GM12878 (cell line): Measurements from ENCODE around the gene CTNNA1. TPM values are rescaled to one million over a fixed set of nuclear protein-coding genes. Genes with fewer than 3 reads are reported as not detected.
A peak's percentile ranks its signal among the peaks of the same experiment; 100 is the strongest.

Source experiments
- ATAC-seq: fragments of 200-7000 bp; cut with Tn5 transposase; 3 replicates; pipeline ENCODE4 v1.9.1; 2020; ENCODE audit warnings: mild to moderate bottlenecking, moderate library complexity
- BruUV-seq: library from RNA; stranded (reverse); fragments of 400-500 nt; replicated peaks from 2 replicates; lab custom pipeline; 2021; lab: Mats Ljungman, UMichigan
- CTCF ChIA-PET: fragments of 300-600 bp; sonication (Branson Sonifier 250); formaldehyde crosslinking; extraction: SDS; loops from one replicate; lab custom pipeline; 2021; ENCODE audit warnings: inconsistent platforms; lab: Yijun Ruan, JAX
- POLR2A ChIA-PET: fragments of 350-600 bp; formaldehyde crosslinking; extraction: SDS; loops from one replicate; lab custom pipeline; 2021; ENCODE audit warnings: inconsistent platforms; lab: Charles Lee
- RAD21 ChIA-PET: fragments of 300-600 bp; sonication (Branson Sonifier 250); formaldehyde crosslinking; loops from one replicate; lab custom pipeline; 2023; ENCODE audit warnings: antibody characterized with exemption; ENCODE audit not compliant: unreplicated experiment; lab: Charles Lee
- SMC1A ChIA-PET: fragments of 300-600 bp; sonication (Branson Sonifier 250); formaldehyde crosslinking; loops from one replicate; lab custom pipeline; 2023; ENCODE audit not compliant: unreplicated experiment, uncharacterized antibody; lab: Charles Lee
- DNase-seq: peaks from one replicate; pipeline ENCODE4 v3.0.0-alpha.2; 2011; ENCODE audit warnings: low read depth, low spot score
- FAIRE-seq: peaks from 3 replicates; lab custom pipeline; 2011; peaks lifted over from hg19 to GRCh38; lab: Jason Lieb, UNC
- H2AFZ ChIP-seq: 2 replicates; pipeline ENCODE4 v1.6.0; 2011; ENCODE audit warnings: low read depth, low read length, control low read depth; ENCODE audit not compliant: control insufficient read depth
- H3K27ac ChIP-seq: 2 replicates; pipeline ENCODE4 v1.5.1; 2011; ENCODE audit warnings: control low read depth; ENCODE audit not compliant: control insufficient read depth, insufficient read depth
- H3K27me3 ChIP-seq, 2 experiments: replicated peaks in 1 of 2; 2 replicates each; pipeline versions ENCODE4 v1.6.0 to v1.6.1; 2011; ENCODE audit warnings: low read length in 1 of 2; ENCODE audit not compliant: control insufficient read depth in 2 of 2, insufficient read depth in 2 of 2
- H3K36me3 ChIP-seq, 2 experiments: 2 replicates each; pipeline ENCODE4 v1.5.1; 2011; ENCODE audit warnings: low read length in 1 of 2; ENCODE audit not compliant: control insufficient read depth in 2 of 2, insufficient read depth in 2 of 2
- H3K4me1 ChIP-seq: 2 replicates; pipeline ENCODE4 v1.6.1; 2011; ENCODE audit warnings: mild to moderate bottlenecking, low read length, moderate library complexity, mixed read lengths; ENCODE audit not compliant: control insufficient read depth, insufficient read depth
- H3K4me2 ChIP-seq: 2 replicates; pipeline ENCODE4 v1.6.0; 2011; ENCODE audit warnings: control low read depth; ENCODE audit not compliant: control insufficient read depth, insufficient read depth
- H3K4me3 ChIP-seq: fragments of 200-600 bp; sonication (generic); 2 replicates; pipeline ENCODE4 v1.5.1; 2016
- H3K79me2 ChIP-seq: 2 replicates; pipeline ENCODE4 v1.6.0; 2011; ENCODE audit warnings: low read length; ENCODE audit not compliant: control insufficient read depth, insufficient read depth
- H3K9ac ChIP-seq: 2 replicates; pipeline ENCODE4 v1.8.0; 2011; ENCODE audit warnings: low read length, control low read depth, mixed read lengths; ENCODE audit not compliant: control insufficient read depth, insufficient read depth
- H3K9me3 ChIP-seq: replicated peaks from 3 replicates; pipeline ENCODE4 v1.5.1; 2011; ENCODE audit warnings: mild to moderate bottlenecking, low read length; ENCODE audit not compliant: control insufficient read depth, insufficient read depth
- H4K20me1 ChIP-seq: 2 replicates; pipeline ENCODE4 v1.6.0; 2011; ENCODE audit not compliant: control insufficient read depth, insufficient read depth
- FOXK2 ChIP-seq: fragments of 450-650 bp; IDR thresholded peaks from 2 replicates; pipeline ENCODE4 v1.6.1; 2017; ENCODE audit warnings: mild to moderate bottlenecking, moderate library complexity
- RBBP5 ChIP-seq: fragments of 200-600 bp; sonication (generic); conservative IDR thresholded peaks from 2 replicates; pipeline ENCODE4 v1.6.1; 2016
- WGBS: methylation state at CpG from one replicate; pipeline ENCODE4 v1.1.6; 2016; ENCODE audit warnings: low lambda C conversion rate; ENCODE audit not compliant: insufficient replicate concordance, insufficient coverage; ENCODE audit errors: missing lambda C conversion rate; 5-methylcytosine and 5-hydroxymethylcytosine counted together
- in situ Hi-C: fragments of 300-500 bp; cut with MboI; formaldehyde crosslinking; loops from 9 replicates; pipeline ENCODE4 v1.14.3; 2018; ENCODE audit warnings: mixed read lengths
- intact Hi-C: fragments of 100-400 bp; cut with micrococcal nuclease; formaldehyde crosslinking; loops from one replicate; pipeline ENCODE4 v1.14.2; 2022; ENCODE audit not compliant: unreplicated experiment
- polyA plus RNA-seq, 11 experiments: library from polyadenylated mRNA; depleted of rRNA in 4 of 11; unstranded in 6 of 11; stranded (reverse) in 5 of 11; fragments of >200 nt; fragmentation: Nextera tagmentation in 4 of 11; fragmentation: Illumina TruSeq in 1 of 11; extraction: Ambion mirVana in 4 of 11; extraction: Trizol in 1 of 11; gene quantifications; 1 replicate in 1 of 11; 2 replicates in 10 of 11; pipeline versions ENCODE4 v1.2.1 to v1.2.3, GENCODE V29; 2011 to 2016; ENCODE audit warnings: inconsistent platforms in 2 of 11, missing spikeins in 2 of 11, low read depth in 1 of 11
- total RNA-seq, 4 experiments: library from RNA; depleted of rRNA in 3 of 4; stranded (reverse); fragments of >200 nt in 3 of 4; fragmentation: Illumina TruSeq in 1 of 4; extraction: Trizol in 1 of 4; gene quantifications; 2 replicates each; pipeline versions ENCODE4 v1.2.1 to v1.2.3, GENCODE V29; 2013 to 2021
- TF ChIP-seq, protein P1 (sequence below), 3 experiments: IDR thresholded peaks in 2 of 3; conservative IDR thresholded peaks in 1 of 3; 2 replicates each; pipeline ENCODE4 v1.5.1; 2011; ENCODE audit warnings: low read depth in 3 of 3, low read length in 3 of 3, mild to moderate bottlenecking in 3 of 3, control low read depth in 2 of 3, moderate library complexity in 2 of 3, inconsistent platforms in 1 of 3, mixed read lengths in 1 of 3; ENCODE audit not compliant: control insufficient read depth in 2 of 3, insufficient read depth in 1 of 3; ENCODE audit errors: extremely low read depth in 1 of 3

CTNNA1 gene
- total and polyA plus RNA-seq, 10 of the 15 experiments (the other 5 are each of a cell fraction or from before 2014, with no cell fraction given): 32.6 to 104 (median 57.7) TPM

DNA sequence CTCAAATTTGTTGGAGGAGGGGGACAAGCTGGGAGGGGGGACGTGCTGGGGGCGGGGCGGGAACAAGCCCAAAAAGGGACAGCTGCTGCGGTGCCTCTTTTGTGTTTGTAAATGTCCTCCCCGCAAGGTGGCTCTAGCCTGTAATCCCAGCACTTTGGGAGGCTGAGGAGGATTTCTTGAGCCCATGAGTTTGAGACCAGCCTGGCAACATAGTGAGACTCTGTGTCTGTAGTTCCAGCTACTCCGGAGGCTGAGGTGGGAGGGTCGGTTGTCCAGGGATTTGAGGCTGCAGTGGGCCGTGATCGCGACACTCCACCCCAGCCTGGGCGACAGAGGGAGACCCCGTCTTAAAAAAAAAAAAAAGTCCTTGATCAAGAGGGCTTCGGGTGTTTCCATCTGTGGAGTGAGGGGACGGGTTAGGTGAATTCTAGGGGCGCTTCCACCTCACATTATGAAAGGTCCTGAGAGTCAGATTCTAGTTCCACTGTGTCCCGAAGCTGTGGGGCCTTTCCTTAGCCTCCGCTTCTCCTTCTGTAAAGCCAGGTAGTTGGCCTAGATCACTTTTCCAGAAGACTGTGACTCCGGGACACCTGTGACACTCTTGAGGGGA, 779 bp upstream of the CTNNA1 start:
- TF ChIP-seq, protein P1, sequence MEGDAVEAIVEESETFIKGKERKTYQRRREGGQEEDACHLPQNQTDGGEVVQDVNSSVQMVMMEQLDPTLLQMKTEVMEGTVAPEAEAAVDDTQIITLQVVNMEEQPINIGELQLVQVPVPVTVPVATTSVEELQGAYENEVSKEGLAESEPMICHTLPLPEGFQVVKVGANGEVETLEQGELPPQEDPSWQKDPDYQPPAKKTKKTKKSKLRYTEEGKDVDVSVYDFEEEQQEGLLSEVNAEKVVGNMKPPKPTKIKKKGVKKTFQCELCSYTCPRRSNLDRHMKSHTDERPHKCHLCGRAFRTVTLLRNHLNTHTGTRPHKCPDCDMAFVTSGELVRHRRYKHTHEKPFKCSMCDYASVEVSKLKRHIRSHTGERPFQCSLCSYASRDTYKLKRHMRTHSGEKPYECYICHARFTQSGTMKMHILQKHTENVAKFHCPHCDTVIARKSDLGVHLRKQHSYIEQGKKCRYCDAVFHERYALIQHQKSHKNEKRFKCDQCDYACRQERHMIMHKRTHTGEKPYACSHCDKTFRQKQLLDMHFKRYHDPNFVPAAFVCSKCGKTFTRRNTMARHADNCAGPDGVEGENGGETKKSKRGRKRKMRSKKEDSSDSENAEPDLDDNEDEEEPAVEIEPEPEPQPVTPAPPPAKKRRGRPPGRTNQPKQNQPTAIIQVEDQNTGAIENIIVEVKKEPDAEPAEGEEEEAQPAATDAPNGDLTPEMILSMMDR (IDR thresholded peaks at IDR 0.05 in 2 of 3, conservative IDR thresholded peaks at IDR 0.05 in 1 of 3; ENCODE audit: control insufficient read depth in 2 of 3, extremely low read depth in 1 of 3, insufficient read depth in 1 of 3, low read depth in 3 of 3, low read length in 3 of 3): peak in 1 of 3 experiments; percentile 6; a peak in 1 of 6 replicates
- TF ChIP-seq RBBP5: no peak
- TF ChIP-seq FOXK2: no peak
- in situ Hi-C loops: no loop called here
- RAD21 ChIA-PET: interaction anchor here (0.6 kb wide), 2 partner anchors 519 to 1073 kb away, joined by 3 read pairs; no protein-coding TSS in a partner anchor
- FAIRE-seq (no peak), ATAC-seq (no peak), DNase-seq (no peak)
- BruUV-seq: no TSS peak
- WGBS: 37% methylated on average over 14 of the region's 18 CpGs
- no peaks in the 10 kb centered on the region for H3K36me3 ChIP-seq
- H4K20me1 ChIP-seq: no peaks in the 10 kb centered on the region
- H3K4me3 ChIP-seq: peak overlapping the region; percentile 97
- CTCF ChIA-PET: interaction anchor here (0.6 to 1.1 kb wide), 2 partner anchors 19 to 38 kb away, joined by 3 read pairs; no protein-coding TSS in a partner anchor
- peak overlapping the region; percentile 78 for H3K4me2 ChIP-seq
- H3K9ac ChIP-seq: peak overlapping the region; percentile 45; the same call in 1 of the 2 replicates
- no peaks in the 10 kb centered on the region; a peak in 1 of 4 replicates for H3K27me3 ChIP-seq
- H3K79me2 ChIP-seq: peaks cover 33% of the 10 kb centered on the region
- SMC1A ChIA-PET: interaction anchor here (0.6 to 1.5 kb wide), 2 partner anchors 10 to 166 kb away, joined by 4 read pairs; no protein-coding TSS in a partner anchor
- H3K4me1 ChIP-seq: peaks cover 8% of the 10 kb centered on the region; the same call in 1 of the 2 replicates
- peak overlapping the region; percentile 62 for H2AFZ ChIP-seq
- no peaks in the 10 kb centered on the region; the same call in 1 of the 3 replicates for H3K9me3 ChIP-seq
- H3K27ac ChIP-seq: no peak overlapping the region; the same call in 1 of the 2 replicates
- intact Hi-C loops: no loop called here
- POLR2A ChIA-PET: interaction anchor here (0.6 to 1.5 kb wide), 3 partner anchors 17 to 176 kb away, joined by 3 to 7 read pairs (median 7); no protein-coding TSS in a partner anchor
